HEK293 (cell line): ENCODE measurements around the gene JMJD6.

Experiments used
- CTCF ChIA-PET: fragments of 350-600 bp; formaldehyde crosslinking; extraction: SDS; loops from one replicate; lab custom pipeline; 2021; ENCODE audit warnings: antibody characterized with exemption; lab: Yijun Ruan, JAX
- POLR2A ChIA-PET: fragments of 300-600 bp; formaldehyde crosslinking; extraction: SDS; loops from one replicate; lab custom pipeline; 2020; ENCODE audit warnings: antibody characterized with exemption, inconsistent platforms; lab: Yijun Ruan, JAX
- H3K27ac ChIP-seq: fragments of 200-500 bp; sonication (Bioruptor generic); 2 replicates; pipeline ENCODE4 v1.5.1; 2014; ENCODE audit warnings: low read depth, low read length, control low read depth, inconsistent platforms; ENCODE audit errors: extremely low read depth
- H3K36me3 ChIP-seq, 2 experiments: fragments of 200-500 bp in 1 of 2; sonication (Bioruptor generic) in 1 of 2; 1 replicate in 1 of 2; 2 replicates in 1 of 2; pipeline ENCODE4 v1.5.1; 2014 to 2017; ENCODE audit warnings: inconsistent platforms in 2 of 2, low read length in 2 of 2; ENCODE audit not compliant: control insufficient read depth in 2 of 2, insufficient read depth in 1 of 2
- H3K4me1 ChIP-seq: fragments of 200-500 bp; sonication (Bioruptor generic); 2 replicates; pipeline ENCODE4 v1.5.1; 2014; ENCODE audit warnings: mild to moderate bottlenecking, low read length, inconsistent platforms; ENCODE audit not compliant: control insufficient read depth, insufficient read depth
- H3K4me3 ChIP-seq: 2 replicates; pipeline ENCODE4 v1.5.1; 2011; ENCODE audit warnings: low read depth, mild to moderate bottlenecking, control low read depth, low read length, moderate library complexity
- H3K9me3 ChIP-seq: fragments of 200-500 bp; sonication (Bioruptor generic); 2 replicates; pipeline ENCODE4 v1.5.1; 2014; ENCODE audit warnings: low read depth, low read length, inconsistent platforms; ENCODE audit not compliant: control insufficient read depth, insufficient read depth
- GLI2 ChIP-seq: fragments of 450-650 bp; formaldehyde crosslinking; IDR thresholded peaks from 2 replicates; pipeline ENCODE4; 2017; ENCODE audit warnings: missing biosample characterization, missing genetic modification characterization, low read depth, borderline replicate concordance
- GLIS1 ChIP-seq: fragments of 450-650 bp; formaldehyde crosslinking; IDR thresholded peaks from 2 replicates; pipeline ENCODE4 v1.5.1; 2016; ENCODE audit warnings: missing biosample characterization, missing genetic modification characterization
- KLF1 ChIP-seq: fragments of 450-650 bp; formaldehyde crosslinking; IDR thresholded peaks from 2 replicates; pipeline ENCODE4 v1.5.1; 2016; ENCODE audit warnings: missing biosample characterization, missing genetic modification characterization
- SP2 ChIP-seq: fragments of 450-650 bp; formaldehyde crosslinking; IDR thresholded peaks from 2 replicates; pipeline ENCODE4 v1.5.1; 2016; ENCODE audit warnings: missing biosample characterization, missing genetic modification characterization
- ZNF121 ChIP-seq: fragments of 450-650 bp; formaldehyde crosslinking; IDR thresholded peaks from 2 replicates; pipeline ENCODE4 v1.5.1; 2016; ENCODE audit warnings: missing biosample characterization, missing genetic modification characterization
- ZNF174 ChIP-seq: fragments of 450-650 bp; formaldehyde crosslinking; IDR thresholded peaks from 2 replicates; pipeline ENCODE4 v1.5.0; 2017; ENCODE audit warnings: missing biosample characterization, mild to moderate bottlenecking, missing genetic modification characterization
- ZNF391 ChIP-seq: fragments of 450-650 bp; formaldehyde crosslinking; IDR thresholded peaks from 2 replicates; pipeline ENCODE4 v1.5.1; 2016; ENCODE audit warnings: low read depth, missing biosample characterization, missing genetic modification characterization, borderline replicate concordance
- ZNF658 ChIP-seq: fragments of 450-650 bp; formaldehyde crosslinking; IDR thresholded peaks from 2 replicates; pipeline ENCODE4; 2016; ENCODE audit warnings: missing biosample characterization, missing genetic modification characterization
- ZNF707 ChIP-seq: fragments of 450-650 bp; formaldehyde crosslinking; IDR thresholded peaks from 2 replicates; pipeline ENCODE4 v1.5.1; 2016; ENCODE audit warnings: missing biosample characterization, missing genetic modification characterization
- ZNF777 ChIP-seq: fragments of 450-650 bp; formaldehyde crosslinking; IDR thresholded peaks from 2 replicates; pipeline ENCODE4 v1.5.1; 2017; ENCODE audit warnings: missing biosample characterization, missing genetic modification characterization, borderline replicate concordance
- TF ChIP-seq, protein P1 (sequence below): fragments of 450-650 bp; formaldehyde crosslinking; optimal IDR thresholded peaks from 2 replicates; pipeline ENCODE3; 2016; ENCODE audit warnings: missing biosample characterization, mild to moderate bottlenecking, missing genetic modification characterization
- TF ChIP-seq, protein P2 (sequence below): fragments of 450-650 bp; formaldehyde crosslinking; IDR thresholded peaks from 2 replicates; pipeline ENCODE4 v1.5.1; 2016; ENCODE audit warnings: missing biosample characterization, missing genetic modification characterization, low read depth
- TF ChIP-seq, protein P3 (sequence below): fragments of 450-650 bp; formaldehyde crosslinking; conservative IDR thresholded peaks from 2 replicates; pipeline ENCODE4 v1.5.1; 2016; ENCODE audit warnings: low read depth, missing biosample characterization, missing genetic modification characterization

The JMJD6 gene

DNA sequence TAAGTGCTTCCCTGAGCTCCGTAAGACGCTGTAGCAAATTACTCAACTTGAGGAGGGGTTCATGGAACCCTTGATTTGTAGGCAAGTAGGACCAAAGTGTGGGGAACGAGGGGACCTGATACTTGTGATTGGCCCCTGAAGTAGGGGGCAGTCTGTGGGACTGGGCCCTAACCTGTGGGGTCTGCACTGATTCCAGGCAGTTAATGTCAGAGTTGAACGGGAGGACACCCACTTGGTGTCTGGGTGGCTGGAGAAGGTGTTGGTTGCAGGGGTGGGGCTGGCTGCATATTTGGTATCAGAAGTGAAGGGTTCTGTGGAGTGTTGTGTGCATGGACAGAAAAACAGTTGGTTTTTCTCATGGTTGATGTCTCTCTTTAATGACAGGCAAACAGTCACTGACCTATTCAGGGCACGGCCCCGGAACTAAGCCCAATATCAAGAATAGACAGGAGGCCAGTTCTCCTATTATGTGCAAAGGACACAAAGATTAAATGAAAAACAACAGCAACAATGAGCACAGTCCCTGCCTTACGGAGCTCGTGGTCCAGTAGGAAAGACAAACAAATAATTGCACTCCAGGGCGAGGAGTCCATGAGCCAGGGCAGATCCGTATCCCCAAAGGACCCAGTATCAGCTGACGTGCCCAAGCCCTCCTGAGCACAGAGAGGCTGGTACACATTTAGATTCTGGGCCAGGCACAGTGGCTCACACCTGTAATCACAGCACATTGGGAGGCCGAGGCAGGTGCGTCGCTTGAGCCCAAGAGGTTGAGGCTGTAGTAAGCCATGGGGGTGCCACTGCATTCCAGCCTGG lies 34.8 kb downstream of the JMJD6 start:
- ChIA-PET CTCF (interaction anchor here (0.6 to 14.2 kb wide), 6 partner anchors 10 to 267 kb away, joined by 4 to 175 read pairs (median 8); partner anchors contain the start of gene MXRA7), POLR2A (interaction anchor here (0.9 to 2.1 kb wide), 2 partner anchors 10 to 28 kb away, joined by 3 to 6 read pairs; no protein-coding TSS in a partner anchor)
- no peak overlapping the region for H3K27ac ChIP-seq
- peaks cover 6 to 20% of the 10 kb centered on the region in 2 experiments; a peak in 2 of 3 replicates for H3K36me3 ChIP-seq
- H3K4me1 ChIP-seq = peaks cover 11% of the 10 kb centered on the region
- no peak overlapping the region for H3K4me3 ChIP-seq
- no peaks in the 10 kb centered on the region for H3K9me3 ChIP-seq
- TF ChIP-seq ZNF658 (tag by site-specific recombination) = no peak
- no peak for TF ChIP-seq ZNF777 (tag by site-specific recombination)
- TF ChIP-seq KLF1 (tag by site-specific recombination) = peak; percentile 13; the same call in 1 of the 2 replicates
- peak; percentile 44; the same call in 1 of the 2 replicates for TF ChIP-seq ZNF707 (tag by site-specific recombination)
- TF ChIP-seq SP2 (tag by site-specific recombination) = no peak
- TF ChIP-seq, protein P1, sequence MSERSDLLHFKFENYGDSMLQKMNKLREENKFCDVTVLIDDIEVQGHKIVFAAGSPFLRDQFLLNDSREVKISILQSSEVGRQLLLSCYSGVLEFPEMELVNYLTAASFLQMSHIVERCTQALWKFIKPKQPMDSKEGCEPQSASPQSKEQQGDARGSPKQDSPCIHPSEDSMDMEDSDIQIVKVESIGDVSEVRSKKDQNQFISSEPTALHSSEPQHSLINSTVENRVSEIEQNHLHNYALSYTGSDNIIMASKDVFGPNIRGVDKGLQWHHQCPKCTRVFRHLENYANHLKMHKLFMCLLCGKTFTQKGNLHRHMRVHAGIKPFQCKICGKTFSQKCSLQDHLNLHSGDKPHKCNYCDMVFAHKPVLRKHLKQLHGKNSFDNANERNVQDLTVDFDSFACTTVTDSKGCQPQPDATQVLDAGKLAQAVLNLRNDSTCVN (tag by site-specific recombination) = no peak
- no peak for TF ChIP-seq GLI2 (tag by site-specific recombination)

DNA sequence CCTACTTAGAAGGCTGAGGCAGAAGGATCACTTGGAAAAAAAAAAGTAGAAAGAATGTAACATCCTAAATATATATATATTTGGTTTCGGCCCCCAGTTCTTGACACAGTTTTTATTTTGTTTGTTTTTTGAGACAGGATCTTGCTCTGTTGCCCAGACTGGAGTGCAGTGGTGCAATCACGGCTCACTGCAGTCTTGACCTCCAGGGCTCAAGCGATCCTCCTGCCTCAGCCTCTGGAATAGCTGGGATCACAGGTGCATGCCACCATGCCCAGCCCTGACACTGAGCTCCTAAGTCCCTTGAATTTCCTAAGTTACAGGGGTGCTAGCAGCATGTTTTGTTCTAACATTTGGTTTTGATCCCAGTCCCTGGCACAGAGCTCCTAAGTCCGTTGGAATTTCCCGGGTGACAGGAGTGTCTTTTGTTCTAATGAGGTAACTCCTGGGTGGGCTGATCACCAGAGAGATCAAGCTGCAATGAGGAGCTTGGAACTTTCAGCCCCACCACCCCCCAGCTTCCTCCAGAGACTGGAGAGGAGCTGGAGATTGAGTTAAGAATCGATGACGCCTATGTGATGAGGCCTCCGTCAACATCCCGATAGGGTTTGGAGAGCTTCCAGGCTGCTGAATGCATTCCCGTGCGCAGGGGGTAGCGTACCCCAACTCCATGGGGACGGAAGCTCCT lies 35.7 kb downstream of the JMJD6 start:
- no peaks in the 10 kb centered on the region for H3K9me3 ChIP-seq
- no peak overlapping the region for H3K4me3 ChIP-seq
- H3K27ac ChIP-seq = no peak overlapping the region
- peaks cover 0 to 22% of the 10 kb centered on the region in 2 experiments; a peak in 2 of 3 replicates for H3K36me3 ChIP-seq
- CTCF ChIA-PET = interaction anchor here (0.6 to 14.2 kb wide), 9 partner anchors 9 to 365 kb away, joined by 3 to 175 read pairs (median 4); partner anchors contain the start of gene MXRA7
- TF ChIP-seq ZNF174 = no peak
- TF ChIP-seq ZNF391 (tag by site-specific recombination) = no peak
- TF ChIP-seq ZNF707 (tag by site-specific recombination) = no peak
- TF ChIP-seq, protein P2, sequence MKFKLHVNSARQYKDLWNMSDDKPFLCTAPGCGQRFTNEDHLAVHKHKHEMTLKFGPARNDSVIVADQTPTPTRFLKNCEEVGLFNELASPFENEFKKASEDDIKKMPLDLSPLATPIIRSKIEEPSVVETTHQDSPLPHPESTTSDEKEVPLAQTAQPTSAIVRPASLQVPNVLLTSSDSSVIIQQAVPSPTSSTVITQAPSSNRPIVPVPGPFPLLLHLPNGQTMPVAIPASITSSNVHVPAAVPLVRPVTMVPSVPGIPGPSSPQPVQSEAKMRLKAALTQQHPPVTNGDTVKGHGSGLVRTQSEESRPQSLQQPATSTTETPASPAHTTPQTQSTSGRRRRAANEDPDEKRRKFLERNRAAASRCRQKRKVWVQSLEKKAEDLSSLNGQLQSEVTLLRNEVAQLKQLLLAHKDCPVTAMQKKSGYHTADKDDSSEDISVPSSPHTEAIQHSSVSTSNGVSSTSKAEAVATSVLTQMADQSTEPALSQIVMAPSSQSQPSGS = no peak
- TF ChIP-seq, protein P3, sequence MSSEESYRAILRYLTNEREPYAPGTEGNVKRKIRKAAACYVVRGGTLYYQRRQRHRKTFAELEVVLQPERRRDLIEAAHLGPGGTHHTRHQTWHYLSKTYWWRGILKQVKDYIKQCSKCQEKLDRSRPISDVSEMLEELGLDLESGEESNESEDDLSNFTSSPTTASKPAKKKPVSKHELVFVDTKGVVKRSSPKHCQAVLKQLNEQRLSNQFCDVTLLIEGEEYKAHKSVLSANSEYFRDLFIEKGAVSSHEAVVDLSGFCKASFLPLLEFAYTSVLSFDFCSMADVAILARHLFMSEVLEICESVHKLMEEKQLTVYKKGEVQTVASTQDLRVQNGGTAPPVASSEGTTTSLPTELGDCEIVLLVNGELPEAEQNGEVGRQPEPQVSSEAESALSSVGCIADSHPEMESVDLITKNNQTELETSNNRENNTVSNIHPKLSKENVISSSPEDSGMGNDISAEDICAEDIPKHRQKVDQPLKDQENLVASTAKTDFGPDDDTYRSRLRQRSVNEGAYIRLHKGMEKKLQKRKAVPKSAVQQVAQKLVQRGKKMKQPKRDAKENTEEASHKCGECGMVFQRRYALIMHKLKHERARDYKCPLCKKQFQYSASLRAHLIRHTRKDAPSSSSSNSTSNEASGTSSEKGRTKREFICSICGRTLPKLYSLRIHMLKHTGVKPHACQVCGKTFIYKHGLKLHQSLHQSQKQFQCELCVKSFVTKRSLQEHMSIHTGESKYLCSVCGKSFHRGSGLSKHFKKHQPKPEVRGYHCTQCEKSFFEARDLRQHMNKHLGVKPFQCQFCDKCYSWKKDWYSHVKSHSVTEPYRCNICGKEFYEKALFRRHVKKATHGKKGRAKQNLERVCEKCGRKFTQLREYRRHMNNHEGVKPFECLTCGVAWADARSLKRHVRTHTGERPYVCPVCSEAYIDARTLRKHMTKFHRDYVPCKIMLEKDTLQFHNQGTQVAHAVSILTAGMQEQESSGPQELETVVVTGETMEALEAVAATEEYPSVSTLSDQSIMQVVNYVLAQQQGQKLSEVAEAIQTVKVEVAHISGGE = no peak
- peak; percentile 76 for TF ChIP-seq ZNF121 (tag by site-specific recombination)
- no peak for TF ChIP-seq GLIS1
- TF ChIP-seq, all 188 proteins: peak for 1
- peaks cover 11% of the 10 kb centered on the region for H3K4me1 ChIP-seq
- POLR2A ChIA-PET = interaction anchor here (0.9 to 2.1 kb wide), 2 partner anchors 9 to 28 kb away, joined by 3 to 6 read pairs; no protein-coding TSS in a partner anchor
